ENCODE measurements around the gene SCUBE3. TPM values are rescaled to one million over a fixed set of nuclear protein-coding genes. Genes with fewer than 3 reads are reported as not detected.
A peak's percentile ranks its signal among the peaks of the same experiment; 100 is the strongest.

The SCUBE3 gene
- total and polyA plus RNA-seq, 2 of the 4 experiments (the other 2 are of a cell fraction), result 19.9 to 45.5 TPM

DNA sequence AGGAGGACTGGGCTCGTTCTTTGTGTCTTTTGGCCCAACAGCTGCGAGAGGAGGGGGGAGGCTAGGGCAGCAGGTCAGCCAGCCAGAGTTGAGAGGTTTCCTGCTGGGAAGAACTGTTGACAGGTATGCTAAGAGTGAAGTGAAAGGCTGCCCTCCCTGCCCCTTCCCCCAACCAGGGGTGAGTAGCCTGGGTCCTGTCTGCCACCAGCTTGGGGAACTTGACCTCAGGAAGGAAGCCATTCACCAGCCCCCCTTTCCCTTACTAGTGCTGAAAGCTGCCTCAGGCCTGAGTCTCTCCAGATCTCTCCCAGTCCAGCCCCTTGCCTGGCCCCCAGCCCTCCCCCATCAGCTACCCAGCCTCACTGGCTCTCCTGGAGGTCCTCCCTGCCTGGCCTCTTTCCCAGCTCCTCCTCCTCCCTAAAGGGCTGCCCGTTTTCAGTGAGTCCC is 25.1 kb downstream of the SCUBE3 start:
- dilution Hi-C loops (cut with HindIII; ENCODE audit: low sequenced_read_pairs, unreplicated experiment) (no loop called here), in situ Hi-C loops (cut with MboI; ENCODE audit: low sequenced_read_pairs) (no loop called here), intact Hi-C loops (cut with micrococcal nuclease) (no loop called here)
- Histone ChIP-seq H3K36me3 (ENCODE audit: control insufficient read depth, insufficient read depth, low read length) (peaks cover 32% of the 10 kb centered on the region; the same call in 1 of the 2 replicates), H2BK20ac (ENCODE audit: low read depth, low read length) (no peak overlapping the region), H3K79me1 (ENCODE audit: low read depth in 1 of 2, low read length in 2 of 2) (peaks cover 10 to 17% of the 10 kb centered on the region in 2 experiments), H3K56ac (ENCODE audit: extremely low read depth, insufficient read depth, low read length) (no peak overlapping the region), H2BK120ac (ENCODE audit: low read depth, low read length) (no peak overlapping the region), H3K9me3 (ENCODE audit: control insufficient read depth, insufficient read depth, low read length) (peaks cover 6% of the 10 kb centered on the region), H3K14ac (replicated peaks; ENCODE audit: low read depth, low read length) (no peak overlapping the region), H4K5ac (ENCODE audit: low read depth, low read length) (no peak overlapping the region), H3K27me3 (ENCODE audit: control insufficient read depth, insufficient read depth, low read length) (no peaks in the 10 kb centered on the region), H2AK9ac (replicated peaks; ENCODE audit: low read depth, low read length, poor library complexity) (no peak overlapping the region), H3K4me1 (ENCODE audit: control insufficient read depth, insufficient read depth, low read length) (peaks cover 5% of the 10 kb centered on the region; the same call in 1 of the 2 replicates), H3K23ac (ENCODE audit: low read depth, low read length) (no peak overlapping the region), H4K91ac (ENCODE audit: insufficient read depth, low read depth, low read length) (no peak overlapping the region), H3K4me3 (ENCODE audit: insufficient read depth, low read depth, low read length) (no peak overlapping the region), H3K18ac (ENCODE audit: low read depth, low read length) (no peak overlapping the region), H4K8ac (ENCODE audit: low read depth in 2 of 2, low read length in 2 of 2) (no peak overlapping the region), H2BK5ac (ENCODE audit: low read depth, low read length, poor library complexity, severe bottlenecking) (no peak overlapping the region), H3K27ac (ENCODE audit: insufficient read depth, low read length) (no peak overlapping the region), H2AK5ac (ENCODE audit: low read depth, low read length) (no peak overlapping the region; the same call in 1 of the 2 replicates), H3K4ac (ENCODE audit: low read depth, low read length) (no peak overlapping the region), H2BK15ac (ENCODE audit: low read depth, low read length) (no peak overlapping the region), H3K4me2 (ENCODE audit: low read depth, low read length) (no peak overlapping the region), H2AFZ (replicated peaks; ENCODE audit: low read length, poor library complexity) (no peak overlapping the region), H3K9me1 (ENCODE audit: insufficient read depth, low read length) (no peaks in the 10 kb centered on the region), H4K20me1 (ENCODE audit: insufficient read depth, low read length) (peaks cover 14% of the 10 kb centered on the region; the same call in 1 of the 2 replicates), H3K9ac (ENCODE audit: low read depth, low read length) (no peak overlapping the region)
- no peak for DNase-seq
- 13% methylated on average over 1 of the region's 3 CpGs; no CpG with 5 or more reads in 1 of the 2 experiments for WGBS, 2 experiments (ENCODE audit: extremely low coverage in 2 of 2, insufficient read length in 1 of 2)
- TF ChIP-seq RCOR1 (IDR thresholded peaks at IDR 0.05; ENCODE audit: insufficient replicate concordance, low read length) (no peak), NFE2L2 (IDR thresholded peaks at IDR 0.05; ENCODE audit: low read depth, low read length) (no peak), MXI1 (IDR thresholded peaks at IDR 0.05; ENCODE audit: borderline replicate concordance, low read depth, low read length) (no peak), MAZ (IDR thresholded peaks at IDR 0.05; ENCODE audit: borderline replicate concordance, low read depth, low read length) (no peak), FOS (IDR thresholded peaks at IDR 0.05; ENCODE audit: low read depth, low read length) (no peak), BHLHE40 (IDR thresholded peaks at IDR 0.05; ENCODE audit: low read depth, low read length) (no peak), CHD1 (IDR thresholded peaks at IDR 0.05; ENCODE audit: low read depth, low read length) (no peak), MAFK (IDR thresholded peaks at IDR 0.05; ENCODE audit: low read depth, low read length) (no peak)
- TF ChIP-seq, protein P1, sequence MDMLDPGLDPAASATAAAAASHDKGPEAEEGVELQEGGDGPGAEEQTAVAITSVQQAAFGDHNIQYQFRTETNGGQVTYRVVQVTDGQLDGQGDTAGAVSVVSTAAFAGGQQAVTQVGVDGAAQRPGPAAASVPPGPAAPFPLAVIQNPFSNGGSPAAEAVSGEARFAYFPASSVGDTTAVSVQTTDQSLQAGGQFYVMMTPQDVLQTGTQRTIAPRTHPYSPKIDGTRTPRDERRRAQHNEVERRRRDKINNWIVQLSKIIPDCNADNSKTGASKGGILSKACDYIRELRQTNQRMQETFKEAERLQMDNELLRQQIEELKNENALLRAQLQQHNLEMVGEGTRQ (IDR thresholded peaks at IDR 0.05; ENCODE audit: low read depth, low read length), result no peak
- POLR2A ChIA-PET (ENCODE audit: unreplicated experiment), result interaction anchor here (0.5 kb wide), 1 partner anchor 16 kb away, joined by 13 read pairs; no protein-coding TSS in a partner anchor
- no TSS peak for BruUV-seq (replicated peaks)
- ATAC-seq (ENCODE audit: low read depth), result 0 out of 2 replicates have a peak, but pooled peaks have one; percentile 22
- CTCF ChIA-PET, result no interaction called here

All from IMR-90 (cell line).